GM21825 (cell line): ENCODE measurements around the gene TOP2A.
"Not testable (repeated sequence)": the region's sequence is repeated elsewhere in the genome, so short reads cannot be mapped to it uniquely, and the experiment has no call there.

Experiments
- ATAC-seq: cut with Tn5 transposase; IDR thresholded peaks from one replicate; pipeline ENCODE4 v1.9.1; 2021; ENCODE audit warnings: mild to moderate bottlenecking, moderate library complexity; ENCODE audit not compliant: unreplicated experiment

Gene TOP2A

GRCh38 chr17:40382251-40382650 is 35.4 kb downstream of the TOP2A start:
- no peak for ATAC-seq

GRCh38 chr17:40378966-40379365 is 38.7 kb downstream of the TOP2A start:
- ATAC-seq = no peak

GRCh38 chr17:40377832-40378231 is 39.9 kb downstream of the TOP2A start:
- no peak for ATAC-seq

GRCh38 chr17:40376541-40376940 is 41.2 kb downstream of the TOP2A start:
- not testable (repeated sequence) for ATAC-seq

GRCh38 chr17:40375786-40376185 is 41.9 kb downstream of the TOP2A start:
- ATAC-seq = not testable (repeated sequence)

GRCh38 chr17:40374821-40375498 is 42.7 kb downstream of the TOP2A start:
- ATAC-seq = no peak

- ATAC-seq = no peak
Measured at GRCh38 chr17:40373999-40374398, 43.7 kb downstream of the TOP2A start.

GRCh38 chr17:40373324-40373723 is 44.4 kb downstream of the TOP2A start:
- ATAC-seq = no peak

GRCh38 chr17:40372644-40373043 is 45.1 kb downstream of the TOP2A start:
- not testable (repeated sequence) for ATAC-seq

GRCh38 chr17:40372031-40372430 is 45.7 kb downstream of the TOP2A start:
- ATAC-seq = no peak

GRCh38 chr17:40371261-40371929 is 46.3 kb downstream of the TOP2A start:
- ATAC-seq = no peak

GRCh38 chr17:40369923-40370322 is 47.8 kb downstream of the TOP2A start:
- no peak for ATAC-seq

- ATAC-seq = not testable (repeated sequence)
Measured at GRCh38 chr17:40367728-40368127, 50.0 kb downstream of the TOP2A start.

- ATAC-seq = no peak
Measured at GRCh38 chr17:40366861-40367518, 50.7 kb downstream of the TOP2A start.

- ATAC-seq = no peak
Measured at GRCh38 chr17:40366076-40366860, 51.4 kb downstream of the TOP2A start.

- ATAC-seq = no peak
Measured at GRCh38 chr17:40364906-40365305, 52.8 kb downstream of the TOP2A start.

GRCh38 chr17:40364121-40364861 is 53.4 kb downstream of the TOP2A start, which contains the start of gene GJD3:
GJD3 (minus strand) TSS chr17:40364737; CDS start chr17:40363815, 922 bp downstream.
- ATAC-seq = no peak

- no peak for ATAC-seq
Measured at GRCh38 chr17:40363111-40363827, 54.4 kb downstream of the TOP2A start.

- peak; percentile 55 for ATAC-seq
Measured at GRCh38 chr17:40362696-40363110, 55.0 kb downstream of the TOP2A start.
